ENCODE results near the gene OCLN. TPM values are rescaled to one million over a fixed set of nuclear protein-coding genes. Genes with fewer than 3 reads are reported as not detected.
"Not testable (repeated sequence)": the region's sequence is repeated elsewhere in the genome, so short reads cannot be mapped to it uniquely, and the experiment has no call there.

OCLN gene
- total RNA-seq, 1 donor from 2014 or later, result 104 TPM

DNA sequence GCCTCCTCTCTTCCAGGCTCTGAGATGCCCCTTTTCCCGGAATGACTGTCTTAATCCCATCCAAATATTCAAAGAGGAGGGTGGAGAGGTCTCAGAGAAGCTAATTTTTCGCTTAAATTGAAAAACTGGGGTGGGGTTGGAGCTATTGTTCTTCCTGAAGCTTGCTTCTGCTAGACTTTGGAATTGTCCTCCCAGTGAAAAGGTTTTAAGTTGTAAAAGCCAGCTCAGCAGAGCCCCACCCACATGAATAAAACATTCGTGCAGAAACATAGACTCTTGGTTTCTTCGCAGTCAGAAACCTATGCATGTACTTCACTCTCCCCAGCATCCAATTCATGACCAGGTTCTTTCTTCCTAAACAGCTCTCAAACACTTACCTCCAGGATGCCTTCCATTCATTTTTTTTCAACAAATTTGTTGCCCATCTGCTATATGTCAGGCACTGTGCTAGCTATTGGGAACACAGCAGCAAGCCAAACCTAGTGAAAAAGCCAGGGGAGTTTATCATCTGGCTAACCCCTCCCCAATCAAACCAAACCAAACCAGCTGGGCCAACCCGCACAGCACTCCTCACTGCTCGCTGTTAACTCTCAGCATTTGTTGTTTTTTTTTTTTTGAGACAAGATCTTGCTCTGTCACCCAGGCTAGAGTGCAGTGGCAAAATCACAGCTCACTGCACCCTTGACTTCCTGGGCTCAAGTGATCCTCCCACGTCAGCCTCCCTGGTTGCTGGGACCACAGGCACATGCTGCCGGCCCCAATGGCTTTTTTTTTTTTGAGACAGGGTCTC lies 37.9 kb upstream of the OCLN start:
- Histone ChIP-seq H3K27me3 (ENCODE audit: control insufficient read depth, insufficient read depth, low read length) (no peaks in the 10 kb centered on the region), H3K4me3 (ENCODE audit: low read depth, low read length) (no peak overlapping the region), H3K36me3 (ENCODE audit: control insufficient read depth, insufficient read depth, low read length) (no peaks in the 10 kb centered on the region)
- TF ChIP-seq, protein P1, sequence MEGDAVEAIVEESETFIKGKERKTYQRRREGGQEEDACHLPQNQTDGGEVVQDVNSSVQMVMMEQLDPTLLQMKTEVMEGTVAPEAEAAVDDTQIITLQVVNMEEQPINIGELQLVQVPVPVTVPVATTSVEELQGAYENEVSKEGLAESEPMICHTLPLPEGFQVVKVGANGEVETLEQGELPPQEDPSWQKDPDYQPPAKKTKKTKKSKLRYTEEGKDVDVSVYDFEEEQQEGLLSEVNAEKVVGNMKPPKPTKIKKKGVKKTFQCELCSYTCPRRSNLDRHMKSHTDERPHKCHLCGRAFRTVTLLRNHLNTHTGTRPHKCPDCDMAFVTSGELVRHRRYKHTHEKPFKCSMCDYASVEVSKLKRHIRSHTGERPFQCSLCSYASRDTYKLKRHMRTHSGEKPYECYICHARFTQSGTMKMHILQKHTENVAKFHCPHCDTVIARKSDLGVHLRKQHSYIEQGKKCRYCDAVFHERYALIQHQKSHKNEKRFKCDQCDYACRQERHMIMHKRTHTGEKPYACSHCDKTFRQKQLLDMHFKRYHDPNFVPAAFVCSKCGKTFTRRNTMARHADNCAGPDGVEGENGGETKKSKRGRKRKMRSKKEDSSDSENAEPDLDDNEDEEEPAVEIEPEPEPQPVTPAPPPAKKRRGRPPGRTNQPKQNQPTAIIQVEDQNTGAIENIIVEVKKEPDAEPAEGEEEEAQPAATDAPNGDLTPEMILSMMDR (IDR thresholded peaks at IDR 0.05; ENCODE audit: insufficient read depth, low read length, poor library complexity, severe bottlenecking), result no peak
- no peak for DNase-seq (ENCODE audit: low read depth)

DNA sequence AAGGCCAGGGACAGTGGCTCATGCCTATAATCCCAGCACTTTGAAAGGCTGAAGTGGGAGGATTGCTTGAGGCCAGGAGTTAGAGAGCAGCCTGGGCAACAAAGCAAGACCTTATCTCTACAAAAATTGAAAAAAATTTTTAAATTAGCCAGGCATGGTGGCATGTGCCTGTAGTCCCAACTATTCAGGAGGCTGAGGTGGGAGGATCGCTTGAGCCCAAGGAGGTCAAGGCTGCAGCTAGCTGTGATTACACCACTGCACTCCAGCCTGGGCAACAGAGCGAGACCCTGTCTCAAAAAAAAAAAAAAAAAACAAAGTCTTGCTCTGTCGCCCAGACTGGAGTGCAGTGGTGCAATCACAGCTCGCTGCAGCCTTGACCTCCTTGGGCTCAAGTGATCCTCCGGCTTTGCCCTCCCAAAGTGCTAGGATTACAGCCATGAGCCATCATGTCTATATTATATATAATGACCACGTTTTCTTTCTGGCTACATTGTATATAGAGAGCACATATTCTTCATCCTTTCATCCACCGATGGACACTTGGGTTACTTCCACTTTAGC lies 37.1 kb upstream of the OCLN start:
- H3K4me3 ChIP-seq (ENCODE audit: low read depth, low read length); H3K36me3 ChIP-seq (ENCODE audit: control insufficient read depth, insufficient read depth, low read length); H3K27me3 ChIP-seq (ENCODE audit: control insufficient read depth, insufficient read depth, low read length); DNase-seq (ENCODE audit: low read depth): not testable (repeated sequence)

DNA sequence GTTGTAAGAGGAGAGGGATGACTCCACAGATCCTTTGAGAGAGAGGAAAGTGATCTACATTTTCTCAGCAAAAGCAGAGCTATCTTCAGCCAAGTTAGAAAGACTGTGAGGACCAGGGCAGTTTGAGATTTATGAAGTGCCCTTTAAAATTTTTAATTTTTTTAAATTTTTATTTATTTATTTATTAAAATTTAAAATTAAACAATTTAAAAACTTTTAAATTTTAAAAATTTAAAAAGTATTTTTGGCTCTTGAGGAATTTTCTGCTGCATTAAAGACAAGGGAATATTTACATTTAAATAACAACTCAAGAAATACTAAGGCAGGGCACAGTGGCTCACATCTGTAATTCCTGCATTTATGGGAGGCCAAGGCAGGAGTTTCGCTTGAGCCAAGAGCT lies 30.4 kb upstream of the OCLN start:
- TF ChIP-seq, protein P1 (IDR thresholded peaks at IDR 0.05; ENCODE audit: insufficient read depth, low read length, poor library complexity, severe bottlenecking), result no peak

DNA sequence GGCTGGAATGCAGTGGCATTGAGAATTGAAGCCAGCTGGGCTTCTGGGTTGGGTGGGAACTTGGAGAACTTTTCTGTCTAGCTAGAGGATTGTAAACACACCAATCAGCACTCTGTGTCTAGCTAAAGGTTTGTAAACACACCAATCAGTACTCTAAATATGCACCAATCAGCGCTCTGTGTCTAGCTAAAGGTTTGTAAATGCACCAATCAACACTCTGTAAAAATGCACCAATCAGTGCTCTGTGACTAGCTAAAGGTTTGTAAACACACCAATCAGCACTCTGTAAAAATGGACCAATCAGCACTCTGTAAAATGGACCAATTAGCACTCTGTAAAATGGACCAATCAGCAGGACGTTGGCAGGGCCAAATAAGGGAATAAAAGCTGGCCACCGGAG lies 26.2 kb upstream of the OCLN start:
- H3K27me3 ChIP-seq (ENCODE audit: control insufficient read depth, insufficient read depth, low read length); H3K4me3 ChIP-seq (ENCODE audit: low read depth, low read length); H3K36me3 ChIP-seq (ENCODE audit: control insufficient read depth, insufficient read depth, low read length); DNase-seq (ENCODE audit: low read depth): not testable (repeated sequence)

More for the DNA sequence above, 30.4 kb upstream of the OCLN start:
- Histone ChIP-seq H3K27me3 (ENCODE audit: control insufficient read depth, insufficient read depth, low read length) (no peaks in the 10 kb centered on the region), H3K36me3 (ENCODE audit: control insufficient read depth, insufficient read depth, low read length) (no peaks in the 10 kb centered on the region), H3K4me3 (ENCODE audit: low read depth, low read length) (no peak overlapping the region)
- DNase-seq (ENCODE audit: low read depth), result no peak

DNA sequence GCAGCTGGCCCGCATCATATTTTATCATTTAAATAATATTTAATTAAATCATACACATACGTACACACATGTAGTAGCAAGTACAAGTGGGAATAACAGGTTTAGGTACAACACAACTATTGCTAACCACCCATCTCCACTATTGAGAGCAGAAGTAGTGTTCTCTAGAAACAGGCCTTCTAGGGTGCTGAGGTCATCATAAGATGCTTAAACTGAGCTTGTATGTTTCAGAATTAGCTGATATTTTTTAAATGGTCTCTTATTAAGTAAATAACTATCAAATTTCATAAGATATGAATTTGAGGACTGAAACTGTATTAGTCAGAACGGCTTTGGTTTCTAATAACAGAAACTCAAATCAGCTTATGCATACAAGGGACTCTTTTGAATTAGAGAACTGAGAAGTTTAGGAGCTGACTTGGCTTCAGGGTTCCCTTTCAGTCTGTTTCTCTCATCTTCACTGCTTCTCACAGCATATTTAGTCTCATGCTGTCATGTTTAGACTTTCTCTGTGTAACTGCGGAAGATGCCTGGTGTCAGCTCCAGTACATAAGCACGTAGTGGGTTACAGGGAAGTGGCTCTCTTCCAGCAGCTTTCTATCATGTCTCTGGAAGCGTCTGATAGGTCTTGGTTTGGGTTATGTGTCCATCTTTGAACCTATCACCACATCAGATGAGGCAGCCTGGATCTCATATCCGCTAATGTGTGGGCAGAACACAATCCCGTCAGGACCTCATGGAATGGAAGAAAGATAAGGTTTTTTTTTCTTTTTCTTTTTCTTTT lies 25.0 kb upstream of the OCLN start:
- DNase-seq (ENCODE audit: low read depth), result no peak
- Histone ChIP-seq H3K4me3 (ENCODE audit: low read depth, low read length) (no peak overlapping the region), H3K27me3 (ENCODE audit: control insufficient read depth, insufficient read depth, low read length) (no peaks in the 10 kb centered on the region), H3K36me3 (ENCODE audit: control insufficient read depth, insufficient read depth, low read length) (no peaks in the 10 kb centered on the region)
- TF ChIP-seq, protein P1 (IDR thresholded peaks at IDR 0.05; ENCODE audit: insufficient read depth, low read length, poor library complexity, severe bottlenecking), result no peak

DNA sequence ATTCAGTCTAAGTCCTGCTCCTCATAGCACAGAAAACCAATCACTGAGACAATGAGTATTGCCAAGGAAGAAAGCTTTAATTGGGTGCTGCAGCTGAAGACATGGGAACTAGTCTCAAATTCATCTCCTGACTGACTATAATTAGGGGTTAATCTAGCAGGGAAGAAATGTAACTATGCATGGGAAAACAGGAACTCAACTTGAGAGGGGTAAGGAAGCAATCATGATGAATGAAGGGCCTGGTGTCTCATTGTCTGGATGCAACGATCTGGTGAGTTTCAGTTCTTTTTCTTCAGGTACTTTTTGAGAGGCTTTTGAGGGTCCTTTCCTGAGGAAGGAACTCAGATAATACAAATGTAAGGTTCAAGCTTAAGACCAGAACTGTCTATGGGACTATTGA lies 24.0 kb upstream of the OCLN start:
- Histone ChIP-seq H3K27me3 (ENCODE audit: control insufficient read depth, insufficient read depth, low read length) (no peaks in the 10 kb centered on the region), H3K4me3 (ENCODE audit: low read depth, low read length) (no peak overlapping the region), H3K36me3 (ENCODE audit: control insufficient read depth, insufficient read depth, low read length) (no peaks in the 10 kb centered on the region)
- TF ChIP-seq, protein P1 (IDR thresholded peaks at IDR 0.05; ENCODE audit: insufficient read depth, low read length, poor library complexity, severe bottlenecking), result no peak
- DNase-seq (ENCODE audit: low read depth), result no peak

DNA sequence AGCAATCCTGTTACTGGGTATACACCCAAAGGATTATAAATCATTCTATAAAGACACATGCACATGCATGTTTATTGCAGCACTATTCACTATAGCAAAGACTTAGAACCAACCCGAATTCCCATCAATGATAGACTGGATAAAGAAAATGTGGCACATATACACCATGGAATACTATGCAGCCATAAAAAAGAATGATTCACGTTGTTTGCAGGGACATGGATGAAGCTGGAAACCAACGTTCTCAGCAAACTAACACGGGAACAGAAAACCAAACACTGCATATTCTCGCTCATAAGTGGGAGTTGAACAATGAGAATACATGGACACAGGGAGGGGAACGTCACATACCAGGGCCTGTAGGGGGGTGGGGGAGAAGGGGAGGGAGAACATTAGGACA lies 21.1 kb upstream of the OCLN start:
- H3K4me3 ChIP-seq (ENCODE audit: low read depth, low read length); DNase-seq (ENCODE audit: low read depth); H3K36me3 ChIP-seq (ENCODE audit: control insufficient read depth, insufficient read depth, low read length); H3K27me3 ChIP-seq (ENCODE audit: control insufficient read depth, insufficient read depth, low read length): not testable (repeated sequence)

DNA sequence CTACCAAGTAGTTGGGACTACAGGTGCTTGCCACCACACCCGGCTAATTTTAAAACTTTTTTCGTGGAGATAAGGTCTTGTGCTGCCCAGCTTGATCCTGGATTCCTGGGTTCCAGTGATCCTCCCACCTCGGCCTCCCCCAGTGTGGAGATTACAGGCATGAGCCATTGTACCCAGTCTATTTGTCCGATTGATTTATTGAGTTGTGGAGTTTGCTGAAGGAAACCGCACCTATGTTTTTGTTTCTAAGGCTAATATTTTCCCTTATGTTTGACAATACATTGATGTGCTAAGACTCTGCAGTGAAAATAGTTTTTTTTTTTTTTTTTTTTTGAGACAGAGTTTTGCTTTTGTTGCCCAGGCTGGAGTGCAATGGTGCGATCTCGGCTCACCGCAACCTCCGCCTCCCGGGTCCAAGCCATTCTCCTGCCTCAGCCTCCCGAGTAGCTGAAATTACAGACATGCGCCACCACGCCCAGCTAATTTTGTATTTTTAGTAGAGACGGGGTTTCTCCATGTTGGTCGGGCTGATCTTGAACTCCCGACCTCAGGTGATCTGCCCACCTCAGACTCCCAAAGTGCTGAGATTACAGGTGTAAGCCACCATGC lies 20.0 kb upstream of the OCLN start:
- not testable (repeated sequence) for H3K27me3 ChIP-seq (ENCODE audit: control insufficient read depth, insufficient read depth, low read length); H3K4me3 ChIP-seq (ENCODE audit: low read depth, low read length); H3K36me3 ChIP-seq (ENCODE audit: control insufficient read depth, insufficient read depth, low read length); DNase-seq (ENCODE audit: low read depth)
